H1 (cell line): ENCODE data around the gene CDIPT.

Experiments
- JUND ChIP-seq: IDR thresholded peaks from 2 replicates; pipeline ENCODE4 v1.6.1; 2011; ENCODE audit warnings: mild to moderate bottlenecking, improper control_type of control experiment, low read length
- KDM5A ChIP-seq: fragments of 200-600 bp; IDR thresholded peaks from 2 replicates; pipeline ENCODE4 v1.7.1; 2012; ENCODE audit warnings: mild to moderate bottlenecking, low read length, inconsistent platforms, mixed read lengths
- PHF8 ChIP-seq: fragments of 200-600 bp; sonication (generic); conservative IDR thresholded peaks from 2 replicates; pipeline ENCODE4 v1.7.1; 2012; ENCODE audit warnings: low read depth, mild to moderate bottlenecking, inconsistent platforms, low read length, moderate library complexity
- POLR2A ChIP-seq, 2 experiments: IDR thresholded peaks; 1 replicate in 1 of 2; 2 replicates in 1 of 2; pipeline ENCODE4 v1.6.1; 2011; ENCODE audit warnings: low read depth in 2 of 2, low read length in 2 of 2, mild to moderate bottlenecking in 2 of 2; ENCODE audit errors: control extremely low read depth in 1 of 2
- POLR2AphosphoS5 ChIP-seq: IDR thresholded peaks from 2 replicates; pipeline ENCODE4 v1.6.1; 2011; ENCODE audit warnings: low read depth, low read length
- SIRT6 ChIP-seq: IDR thresholded peaks from one replicate; pipeline ENCODE4 v1.7.1; 2012; ENCODE audit warnings: low read length, inconsistent platforms
- SP2 ChIP-seq: IDR thresholded peaks from 2 replicates; pipeline ENCODE4 v1.6.1; 2012; ENCODE audit warnings: mild to moderate bottlenecking, low read length, inconsistent platforms
- SRF ChIP-seq: IDR thresholded peaks from 2 replicates; pipeline ENCODE4 v1.6.1; 2011; ENCODE audit warnings: mild to moderate bottlenecking, low read depth, low read length, moderate library complexity
- TAF7 ChIP-seq: optimal IDR thresholded peaks from 2 replicates; pipeline ENCODE3; 2011; ENCODE audit warnings: low read depth, mild to moderate bottlenecking, inconsistent platforms, low read length, moderate library complexity, borderline replicate concordance
- TF ChIP-seq, protein P1 (sequence below), 3 experiments: IDR thresholded peaks; 1 replicate in 2 of 3; 2 replicates in 1 of 3; pipeline versions ENCODE4 v1.5.1 to v1.6.1; 2011; ENCODE audit warnings: low read length in 3 of 3, mild to moderate bottlenecking in 3 of 3, inconsistent platforms in 2 of 3, low read depth in 1 of 3, moderate library complexity in 1 of 3; ENCODE audit not compliant: insufficient read depth in 1 of 3; ENCODE audit errors: control extremely low read depth in 1 of 3
- TF ChIP-seq, protein P2 (sequence below): IDR thresholded peaks from 2 replicates; pipeline ENCODE4 v1.6.1; 2012; ENCODE audit warnings: inconsistent platforms

DNA sequence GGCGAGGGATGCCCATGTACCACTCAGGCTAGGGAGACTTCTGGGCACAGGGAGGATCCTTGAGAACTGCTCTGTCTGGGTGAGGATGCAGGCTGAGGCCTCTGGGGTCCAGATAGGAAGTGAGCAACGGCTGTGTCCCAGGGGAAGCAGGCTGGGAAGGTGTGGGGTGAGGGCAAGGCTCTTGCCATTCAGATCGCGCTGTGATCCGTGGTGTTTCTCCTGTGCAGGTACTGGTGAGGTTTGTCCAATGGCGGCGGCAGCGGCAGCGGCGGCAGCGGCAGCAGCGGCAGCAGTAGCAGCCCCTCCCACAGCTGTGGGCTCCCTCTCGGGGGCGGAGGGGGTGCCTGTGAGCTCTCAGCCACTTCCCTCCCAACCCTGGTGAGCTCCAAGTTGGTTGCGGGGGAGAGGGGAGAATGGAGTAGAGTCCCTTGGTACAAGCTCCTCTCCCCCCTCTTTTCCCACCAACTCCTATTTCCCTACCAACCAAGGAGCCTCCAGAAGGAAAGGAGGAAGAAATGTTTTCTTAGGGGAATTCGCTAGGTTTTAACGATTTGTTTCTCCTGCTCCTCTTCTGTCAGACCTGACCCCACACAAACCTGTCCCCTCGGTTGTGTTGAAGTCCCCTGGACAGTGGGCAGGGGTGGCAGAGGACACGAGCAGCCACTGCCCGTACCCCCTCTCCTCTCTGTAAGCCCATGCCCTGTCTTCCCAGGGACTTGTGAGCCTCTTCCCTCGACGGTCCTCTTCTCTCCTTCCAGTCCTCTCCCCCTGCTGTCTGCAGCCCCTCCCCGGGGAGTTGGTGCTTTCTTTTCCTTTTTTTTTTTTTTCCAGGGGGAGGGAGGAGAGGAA lies 53.0 kb downstream of the CDIPT start:
- TF ChIP-seq, protein P1, sequence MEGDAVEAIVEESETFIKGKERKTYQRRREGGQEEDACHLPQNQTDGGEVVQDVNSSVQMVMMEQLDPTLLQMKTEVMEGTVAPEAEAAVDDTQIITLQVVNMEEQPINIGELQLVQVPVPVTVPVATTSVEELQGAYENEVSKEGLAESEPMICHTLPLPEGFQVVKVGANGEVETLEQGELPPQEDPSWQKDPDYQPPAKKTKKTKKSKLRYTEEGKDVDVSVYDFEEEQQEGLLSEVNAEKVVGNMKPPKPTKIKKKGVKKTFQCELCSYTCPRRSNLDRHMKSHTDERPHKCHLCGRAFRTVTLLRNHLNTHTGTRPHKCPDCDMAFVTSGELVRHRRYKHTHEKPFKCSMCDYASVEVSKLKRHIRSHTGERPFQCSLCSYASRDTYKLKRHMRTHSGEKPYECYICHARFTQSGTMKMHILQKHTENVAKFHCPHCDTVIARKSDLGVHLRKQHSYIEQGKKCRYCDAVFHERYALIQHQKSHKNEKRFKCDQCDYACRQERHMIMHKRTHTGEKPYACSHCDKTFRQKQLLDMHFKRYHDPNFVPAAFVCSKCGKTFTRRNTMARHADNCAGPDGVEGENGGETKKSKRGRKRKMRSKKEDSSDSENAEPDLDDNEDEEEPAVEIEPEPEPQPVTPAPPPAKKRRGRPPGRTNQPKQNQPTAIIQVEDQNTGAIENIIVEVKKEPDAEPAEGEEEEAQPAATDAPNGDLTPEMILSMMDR (IDR thresholded peaks at IDR 0.05; ENCODE audit: control extremely low read depth in 1 of 3, insufficient read depth in 1 of 3, low read depth in 1 of 3, low read length in 3 of 3): no peak
- TF ChIP-seq JUND (no peak), SRF (no peak), TAF7 (no peak), SP2 (no peak), PHF8 (no peak), KDM5A (no peak), POLR2AphosphoS5 (no peak), POLR2A (IDR thresholded peaks at IDR 0.05; ENCODE audit: control extremely low read depth in 1 of 2, low read depth in 2 of 2, low read length in 2 of 2) (no peak), SIRT6 (no peak)
- TF ChIP-seq, protein P2, sequence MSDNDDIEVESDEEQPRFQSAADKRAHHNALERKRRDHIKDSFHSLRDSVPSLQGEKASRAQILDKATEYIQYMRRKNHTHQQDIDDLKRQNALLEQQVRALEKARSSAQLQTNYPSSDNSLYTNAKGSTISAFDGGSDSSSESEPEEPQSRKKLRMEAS: no peak
